AG04450 (cell line): ENCODE results near the gene DNAL1. TPM values are rescaled to one million over a fixed set of nuclear protein-coding genes. Genes with fewer than 3 reads are reported as not detected.
A peak's percentile ranks its signal among the peaks of the same experiment; 100 is the strongest.

Experiments
- CTCF ChIA-PET: fragments of 300-600, 350-600 bp; formaldehyde crosslinking; extraction: SDS; loops from one replicate; lab custom pipeline; 2022; ENCODE audit warnings: antibody characterized with exemption, inconsistent platforms; lab: Charles Lee
- POLR2A ChIA-PET: fragments of 350-600 bp; formaldehyde crosslinking; extraction: SDS; loops from one replicate; lab custom pipeline; 2021; ENCODE audit warnings: antibody characterized with exemption, inconsistent platforms; lab: Yijun Ruan, JAX
- DNase-seq: peaks from one replicate; pipeline ENCODE4 v3.0.0-alpha.2; 2011; ENCODE audit warnings: low read depth, low spot score
- H3K27ac ChIP-seq: one replicate; pipeline ENCODE4 v1.5.1; 2012; ENCODE audit warnings: low read depth, low read length, control low read depth
- H3K27me3 ChIP-seq: one replicate; pipeline ENCODE4 v1.6.0; 2012; ENCODE audit warnings: low read length; ENCODE audit not compliant: control insufficient read depth, insufficient read depth
- H3K4me3 ChIP-seq: 2 replicates; pipeline ENCODE4 v1.5.1; 2011; ENCODE audit warnings: mild to moderate bottlenecking, low read depth, low read length, control low read depth
- H3K9me3 ChIP-seq: 2 replicates; pipeline ENCODE4 v1.5.1; 2012; ENCODE audit warnings: low read length; ENCODE audit not compliant: control insufficient read depth, insufficient read depth
- polyA plus RNA-seq: library from polyadenylated mRNA; depleted of rRNA; stranded (reverse); fragments of >200 nt; gene quantifications from 2 replicates; pipeline ENCODE4 v1.2.3, GENCODE V29; 2011
- TF ChIP-seq, protein P1 (sequence below): IDR thresholded peaks from 2 replicates; pipeline ENCODE4 v1.5.1; 2011; ENCODE audit warnings: low read depth, low read length, control low read depth, inconsistent platforms

DNAL1 gene
- polyA plus RNA-seq, 1 experiment = 10.0 TPM

GRCh38 chr14:73710737-73711136 lies 66.0 kb downstream of the DNAL1 start:
- TF ChIP-seq, protein P1, sequence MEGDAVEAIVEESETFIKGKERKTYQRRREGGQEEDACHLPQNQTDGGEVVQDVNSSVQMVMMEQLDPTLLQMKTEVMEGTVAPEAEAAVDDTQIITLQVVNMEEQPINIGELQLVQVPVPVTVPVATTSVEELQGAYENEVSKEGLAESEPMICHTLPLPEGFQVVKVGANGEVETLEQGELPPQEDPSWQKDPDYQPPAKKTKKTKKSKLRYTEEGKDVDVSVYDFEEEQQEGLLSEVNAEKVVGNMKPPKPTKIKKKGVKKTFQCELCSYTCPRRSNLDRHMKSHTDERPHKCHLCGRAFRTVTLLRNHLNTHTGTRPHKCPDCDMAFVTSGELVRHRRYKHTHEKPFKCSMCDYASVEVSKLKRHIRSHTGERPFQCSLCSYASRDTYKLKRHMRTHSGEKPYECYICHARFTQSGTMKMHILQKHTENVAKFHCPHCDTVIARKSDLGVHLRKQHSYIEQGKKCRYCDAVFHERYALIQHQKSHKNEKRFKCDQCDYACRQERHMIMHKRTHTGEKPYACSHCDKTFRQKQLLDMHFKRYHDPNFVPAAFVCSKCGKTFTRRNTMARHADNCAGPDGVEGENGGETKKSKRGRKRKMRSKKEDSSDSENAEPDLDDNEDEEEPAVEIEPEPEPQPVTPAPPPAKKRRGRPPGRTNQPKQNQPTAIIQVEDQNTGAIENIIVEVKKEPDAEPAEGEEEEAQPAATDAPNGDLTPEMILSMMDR = no peak
- H3K27me3 ChIP-seq = no peaks in the 10 kb centered on the region
- no peak overlapping the region for H3K27ac ChIP-seq
- H3K4me3 ChIP-seq = no peak overlapping the region
- H3K9me3 ChIP-seq = no peaks in the 10 kb centered on the region
- CTCF ChIA-PET = interaction anchor here (1.4 kb wide), 1 partner anchor 18 kb away, joined by 8 read pairs; no protein-coding TSS in a partner anchor
- no peak for DNase-seq
- POLR2A ChIA-PET = interaction anchor here (0.6 kb wide), 1 partner anchor 63 kb away, joined by 3 read pairs; no protein-coding TSS in a partner anchor

GRCh38 chr14:73712071-73712506 lies 67.3 kb downstream of the DNAL1 start:
- Histone ChIP-seq H3K27me3 (no peaks in the 10 kb centered on the region), H3K27ac (no peak overlapping the region), H3K4me3 (peak overlapping the region; percentile 88), H3K9me3 (no peaks in the 10 kb centered on the region)
- no peak for DNase-seq
- ChIA-PET CTCF (no interaction called here), POLR2A (no interaction called here)
- TF ChIP-seq, protein P1 = no peak

GRCh38 chr14:73712540-73713180 lies 67.9 kb downstream of the DNAL1 start:
- Histone ChIP-seq H3K4me3 (peak overlapping the region; percentile 88), H3K9me3 (no peaks in the 10 kb centered on the region), H3K27me3 (no peaks in the 10 kb centered on the region), H3K27ac (no peak overlapping the region)
- no peak for DNase-seq
- TF ChIP-seq, protein P1 = no peak
- ChIA-PET POLR2A (interaction anchor here (0.6 kb wide), 1 partner anchor 143 kb away, joined by 8 read pairs; no protein-coding TSS in a partner anchor), CTCF (no interaction called here)

DNA sequence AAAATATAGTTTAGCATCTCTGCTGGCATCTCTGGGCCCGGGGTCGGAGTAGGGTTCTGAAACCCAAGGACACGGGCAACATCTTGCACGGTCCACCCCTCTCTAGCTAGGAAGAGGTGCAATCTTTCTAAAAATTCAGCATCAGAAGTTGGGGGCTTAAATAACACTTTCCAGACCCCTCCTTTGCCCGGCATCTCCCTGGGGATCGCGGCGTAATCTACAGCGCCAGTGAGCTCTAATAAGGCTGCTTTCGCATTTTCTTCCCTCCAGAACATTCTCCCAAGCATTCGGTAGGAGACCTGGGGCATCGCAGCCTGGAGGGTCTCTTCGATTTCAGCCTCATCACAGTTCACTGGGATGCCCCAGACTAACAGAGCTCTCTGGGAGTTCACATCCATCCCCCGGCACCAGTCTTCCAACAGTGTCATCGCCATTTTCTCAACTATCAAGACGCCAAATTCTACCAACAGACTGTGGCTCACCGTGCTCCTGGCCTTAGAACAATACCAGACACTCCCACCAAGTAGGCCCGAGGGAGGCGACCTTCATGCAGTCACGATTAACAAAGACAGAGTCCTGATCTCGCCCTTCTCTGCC lies 68.5 kb downstream of the DNAL1 start:
- Histone ChIP-seq H3K27ac (peak overlapping the region; percentile 39), H3K27me3 (no peaks in the 10 kb centered on the region), H3K9me3 (no peaks in the 10 kb centered on the region), H3K4me3 (peak overlapping the region; percentile 88)
- TF ChIP-seq, protein P1 = no peak
- ChIA-PET CTCF (no interaction called here), POLR2A (interaction anchor here (0.6 to 1.6 kb wide), 2 partner anchors 11 to 143 kb away, joined by 8 to 10 read pairs; no protein-coding TSS in a partner anchor)
- no peak for DNase-seq
